Measurements from ENCODE around the gene SLC22A4. TPM values are rescaled to one million over a fixed set of nuclear protein-coding genes. Genes with fewer than 3 reads are reported as not detected.

SLC22A4 gene
- total and polyA plus RNA-seq, 5 donors from 2014 or later, result not detected

DNA sequence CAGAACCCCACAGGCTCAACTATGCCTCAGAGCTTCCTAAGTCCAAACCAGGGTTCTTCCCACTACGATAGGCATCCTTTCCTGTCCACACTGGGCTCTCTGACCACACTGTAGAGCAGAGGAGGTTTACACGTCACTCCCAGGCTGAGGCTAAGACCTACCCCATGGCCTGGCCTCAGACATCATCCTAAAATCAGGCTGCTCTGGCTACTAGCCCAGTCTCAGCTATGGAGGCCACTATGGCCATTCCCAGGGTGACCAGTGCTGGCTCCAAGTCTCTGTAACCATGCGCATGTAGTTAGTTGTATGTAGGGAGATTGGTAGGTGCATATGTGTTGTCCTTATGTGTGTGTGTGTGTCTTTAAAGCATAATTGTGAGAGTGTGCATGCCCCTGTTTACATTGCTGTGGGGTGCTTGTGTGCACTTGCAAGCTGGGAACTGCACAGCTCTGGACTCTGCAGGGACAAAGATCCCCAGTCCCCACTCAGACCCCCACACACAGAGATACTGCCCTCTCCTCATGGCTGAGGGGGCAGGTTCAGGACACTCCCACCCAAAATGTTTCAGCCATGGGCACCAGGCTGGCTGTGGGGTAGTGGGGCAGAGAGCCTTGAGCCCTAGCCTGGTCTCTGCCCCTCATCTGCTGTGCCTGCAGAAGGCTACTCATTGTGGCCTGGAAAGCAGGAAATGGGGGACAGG is 24.4 kb upstream of the SLC22A4 start:
- Histone ChIP-seq H3K36me3 (ENCODE audit: control insufficient read depth, insufficient read depth, low read length) (no peaks in the 10 kb centered on the region), H3K4me3 (ENCODE audit: low read depth, low read length) (no peak overlapping the region), H3K9me3 (ENCODE audit: control insufficient read depth in 2 of 2, low read length in 2 of 2) (no peaks in the 10 kb centered on the region), H3K4me1 (ENCODE audit: control insufficient read depth, insufficient read depth, low read length, poor library complexity, severe bottlenecking) (no peaks in the 10 kb centered on the region), H3K27me3 (ENCODE audit: control insufficient read depth, insufficient read depth, low read length) (peaks cover 3% of the 10 kb centered on the region), H3K27ac (ENCODE audit: insufficient read depth, low read length, poor library complexity, severe bottlenecking) (no peak overlapping the region)
- Mint-ChIP-seq H3K36me3 (no peaks in the 10 kb centered on the region), H3K9me3 (peaks cover 0 to 1% (median 0%) of the 10 kb centered on the region in 7 donors), H3K4me3 (no peak overlapping the region), H3K4me1 (peaks cover 0 to 13% (median 5%) of the 10 kb centered on the region in 4 donors), H3K27me3 (peaks cover 16% of the 10 kb centered on the region), H3K27ac (no peak overlapping the region)
- ATAC-seq (ENCODE audit: low read depth in 2 of 2) (no peak), DNase-seq (no peak)

- H3K36me3 Mint-ChIP-seq, result no peaks in the 10 kb centered on the region
- peaks cover 16% of the 10 kb centered on the region for H3K27me3 Mint-ChIP-seq
- peaks cover 3% of the 10 kb centered on the region for H3K27me3 ChIP-seq (ENCODE audit: control insufficient read depth, insufficient read depth, low read length)
- no peak overlapping the region for H3K27ac ChIP-seq (ENCODE audit: insufficient read depth, low read length, poor library complexity, severe bottlenecking)
- peaks cover 0 to 1% (median 0%) of the 10 kb centered on the region in 7 donors for H3K9me3 Mint-ChIP-seq
- H3K27ac Mint-ChIP-seq, result no peak overlapping the region
- H3K4me1 Mint-ChIP-seq, result peaks cover 0 to 13% (median 5%) of the 10 kb centered on the region in 4 donors
- no peaks in the 10 kb centered on the region for H3K36me3 ChIP-seq (ENCODE audit: control insufficient read depth, insufficient read depth, low read length)
- no peak overlapping the region for H3K4me3 ChIP-seq (ENCODE audit: low read depth, low read length)
- DNase-seq (no peak), ATAC-seq (ENCODE audit: low read depth in 2 of 2) (no peak)
- no peak overlapping the region for H3K4me3 Mint-ChIP-seq
- no peaks in the 10 kb centered on the region for H3K4me1 ChIP-seq (ENCODE audit: control insufficient read depth, insufficient read depth, low read length, poor library complexity, severe bottlenecking)
- H3K9me3 ChIP-seq (ENCODE audit: control insufficient read depth in 2 of 2, low read length in 2 of 2), result no peaks in the 10 kb centered on the region
Measured at GRCh38 chr5:132270335-132270665, 23.9 kb upstream of the SLC22A4 start.

GRCh38 chr5:132270706-132271105 is 23.5 kb upstream of the SLC22A4 start:
- Histone ChIP-seq H3K4me3 (ENCODE audit: low read depth, low read length) (no peak overlapping the region), H3K9me3 (ENCODE audit: control insufficient read depth in 2 of 2, low read length in 2 of 2) (no peaks in the 10 kb centered on the region), H3K27me3 (ENCODE audit: control insufficient read depth, insufficient read depth, low read length) (peaks cover 3% of the 10 kb centered on the region), H3K4me1 (ENCODE audit: control insufficient read depth, insufficient read depth, low read length, poor library complexity, severe bottlenecking) (no peaks in the 10 kb centered on the region), H3K36me3 (ENCODE audit: control insufficient read depth, insufficient read depth, low read length) (no peaks in the 10 kb centered on the region), H3K27ac (ENCODE audit: insufficient read depth, low read length, poor library complexity, severe bottlenecking) (no peak overlapping the region)
- peaks cover 16% of the 10 kb centered on the region for H3K27me3 Mint-ChIP-seq
- ATAC-seq (ENCODE audit: low read depth in 2 of 2) (no peak), DNase-seq (no peak)
- H3K27ac Mint-ChIP-seq, result peak overlapping the region in 1 of 3 donors; percentile 52
- no peaks in the 10 kb centered on the region for H3K36me3 Mint-ChIP-seq
- H3K4me1 Mint-ChIP-seq, result peaks cover 0 to 15% (median 5%) of the 10 kb centered on the region in 4 donors
- H3K4me3 Mint-ChIP-seq, result no peak overlapping the region
- H3K9me3 Mint-ChIP-seq, result peaks cover 0 to 1% (median 0%) of the 10 kb centered on the region in 7 donors

DNA sequence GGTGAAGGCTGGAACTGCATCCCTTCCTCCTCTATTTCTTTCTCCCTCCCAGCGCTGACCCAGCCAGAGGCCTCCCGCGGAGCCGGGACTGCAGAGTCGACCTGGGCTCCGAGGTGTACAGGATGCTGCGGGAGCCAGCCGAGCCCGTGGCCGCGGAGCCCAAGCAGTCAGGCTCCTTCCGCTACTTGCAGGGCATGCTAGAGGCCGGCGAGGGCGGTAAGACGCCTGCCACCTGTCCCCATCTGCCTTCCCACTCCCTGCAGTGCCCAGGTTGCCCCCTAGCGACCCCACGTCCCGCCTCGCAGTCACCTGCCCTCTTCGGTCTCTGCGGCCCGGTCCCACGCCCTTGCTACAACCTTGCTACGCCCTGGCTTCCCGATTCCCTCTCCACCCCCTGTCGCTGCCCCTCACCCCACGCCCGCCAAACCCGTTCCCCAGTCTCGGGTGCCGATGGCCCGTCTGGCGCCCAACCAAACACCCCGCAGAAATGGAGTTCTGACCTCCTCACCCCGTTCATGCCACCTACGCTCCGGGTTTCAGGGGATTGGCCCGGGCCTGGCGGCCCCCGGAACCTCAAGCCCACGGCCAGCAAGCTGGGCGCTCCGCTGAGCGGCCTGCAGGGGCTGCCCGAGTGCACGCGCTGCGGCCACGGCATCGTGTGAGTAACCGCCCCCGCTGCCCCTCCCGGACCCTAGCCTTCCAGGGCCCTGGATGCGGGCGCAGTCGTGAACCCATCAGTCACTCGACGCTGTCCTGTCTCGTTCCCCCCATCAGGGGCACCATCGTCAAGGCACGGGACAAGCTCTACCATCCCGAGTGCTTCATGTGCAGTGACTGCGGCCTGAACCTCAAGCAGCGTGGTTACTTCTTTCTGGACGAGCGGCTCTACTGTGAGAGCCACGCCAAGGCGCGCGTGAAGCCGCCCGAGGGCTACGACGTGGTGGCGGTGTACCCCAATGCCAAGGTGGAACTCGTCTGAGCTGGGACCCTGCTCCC is 22.6 kb upstream of the SLC22A4 start:
- no peak overlapping the region for H3K4me3 ChIP-seq (ENCODE audit: low read depth, low read length)
- ATAC-seq (ENCODE audit: low read depth in 2 of 2) (peak in 1 of 2 donors; percentile 26), DNase-seq (peak in 2 of 3 donors; percentile 12 to 36)
- H3K4me1 ChIP-seq (ENCODE audit: control insufficient read depth, insufficient read depth, low read length, poor library complexity, severe bottlenecking), result no peaks in the 10 kb centered on the region
- H3K27ac ChIP-seq (ENCODE audit: insufficient read depth, low read length, poor library complexity, severe bottlenecking), result no peak overlapping the region
- H3K27me3 ChIP-seq (ENCODE audit: control insufficient read depth, insufficient read depth, low read length), result peaks cover 3% of the 10 kb centered on the region
- Mint-ChIP-seq H3K36me3 (no peaks in the 10 kb centered on the region), H3K27ac (no peak overlapping the region), H3K4me3 (peak overlapping the region in 2 of 4 donors; percentile 24 to 62), H3K4me1 (peaks cover 0 to 16% (median 5%) of the 10 kb centered on the region in 4 donors), H3K9me3 (peaks cover 0 to 1% (median 0%) of the 10 kb centered on the region in 7 donors), H3K27me3 (peaks cover 18% of the 10 kb centered on the region)
- H3K9me3 ChIP-seq (ENCODE audit: control insufficient read depth in 2 of 2, low read length in 2 of 2), result no peaks in the 10 kb centered on the region
- no peaks in the 10 kb centered on the region for H3K36me3 ChIP-seq (ENCODE audit: control insufficient read depth, insufficient read depth, low read length)

GRCh38 chr5:132272311-132273210 is 21.6 kb upstream of the SLC22A4 start:
- Histone ChIP-seq H3K4me3 (ENCODE audit: low read depth, low read length) (no peak overlapping the region), H3K36me3 (ENCODE audit: control insufficient read depth, insufficient read depth, low read length) (no peaks in the 10 kb centered on the region), H3K27ac (ENCODE audit: insufficient read depth, low read length, poor library complexity, severe bottlenecking) (no peak overlapping the region), H3K4me1 (ENCODE audit: control insufficient read depth, insufficient read depth, low read length, poor library complexity, severe bottlenecking) (no peaks in the 10 kb centered on the region), H3K9me3 (ENCODE audit: control insufficient read depth in 2 of 2, low read length in 2 of 2) (no peaks in the 10 kb centered on the region), H3K27me3 (ENCODE audit: control insufficient read depth, insufficient read depth, low read length) (peaks cover 3% of the 10 kb centered on the region)
- no peak overlapping the region for H3K27ac Mint-ChIP-seq
- peaks cover 23% of the 10 kb centered on the region for H3K27me3 Mint-ChIP-seq
- H3K36me3 Mint-ChIP-seq, result no peaks in the 10 kb centered on the region
- H3K4me3 Mint-ChIP-seq, result peak overlapping the region in 1 of 4 donors; percentile 24
- H3K9me3 Mint-ChIP-seq, result no peaks in the 10 kb centered on the region
- ATAC-seq (ENCODE audit: low read depth in 2 of 2), result no peak
- peaks cover 0 to 16% (median 5%) of the 10 kb centered on the region in 4 donors for H3K4me1 Mint-ChIP-seq
- DNase-seq, result peak; percentile 30 to 49 (median 38)

- H3K4me1 ChIP-seq (ENCODE audit: control insufficient read depth, insufficient read depth, low read length, poor library complexity, severe bottlenecking), result no peaks in the 10 kb centered on the region
- DNase-seq (no peak), ATAC-seq (ENCODE audit: low read depth in 2 of 2) (no peak)
- H3K4me1 Mint-ChIP-seq, result peaks cover 0 to 16% (median 5%) of the 10 kb centered on the region in 4 donors
- no peak overlapping the region for H3K27ac ChIP-seq (ENCODE audit: insufficient read depth, low read length, poor library complexity, severe bottlenecking)
- no peaks in the 10 kb centered on the region for H3K9me3 Mint-ChIP-seq
- H3K27ac Mint-ChIP-seq, result no peak overlapping the region
- no peaks in the 10 kb centered on the region for H3K36me3 ChIP-seq (ENCODE audit: control insufficient read depth, insufficient read depth, low read length)
- H3K27me3 ChIP-seq (ENCODE audit: control insufficient read depth, insufficient read depth, low read length), result peaks cover 3% of the 10 kb centered on the region
- no peaks in the 10 kb centered on the region for H3K36me3 Mint-ChIP-seq
- peaks cover 23% of the 10 kb centered on the region for H3K27me3 Mint-ChIP-seq
- no peak overlapping the region for H3K4me3 Mint-ChIP-seq
- H3K9me3 ChIP-seq (ENCODE audit: control insufficient read depth in 2 of 2, low read length in 2 of 2), result no peaks in the 10 kb centered on the region
- H3K4me3 ChIP-seq (ENCODE audit: low read depth, low read length), result no peak overlapping the region
Measured at GRCh38 chr5:132273631-132274030, 20.6 kb upstream of the SLC22A4 start.
